K562 (cell line): ENCODE results near the gene MTERF4. TPM values are rescaled to one million over a fixed set of nuclear protein-coding genes. Genes with fewer than 3 reads are reported as not detected.

Experiments used
- CBFA2T2 ChIP-seq: fragments of 450-650 bp; conservative IDR thresholded peaks from 2 replicates; pipeline ENCODE4 v1.6.1; 2017; ENCODE audit warnings: mild to moderate bottlenecking
- HNRNPH1 ChIP-seq: fragments of 200-400 bp; formaldehyde crosslinking; optimal IDR thresholded peaks from 2 replicates; pipeline ENCODE3; 2017; ENCODE audit warnings: low read depth, mild to moderate bottlenecking, low read length, moderate library complexity
- JUND ChIP-seq, 2 experiments: IDR thresholded peaks; 2 replicates in 1 of 2; 3 replicates in 1 of 2; pipeline ENCODE4 v1.6.1; 2011; ENCODE audit warnings: borderline replicate concordance in 2 of 2, low read depth in 2 of 2, low read length in 2 of 2, improper control_type of control experiment in 1 of 2, missing biosample characterization in 1 of 2, missing genetic modification characterization in 1 of 2, missing genetic modification reagents in 1 of 2
- MAFK ChIP-seq: IDR thresholded peaks from 2 replicates; pipeline ENCODE4 v1.6.1; 2011; ENCODE audit warnings: low read length, improper control_type of control experiment
- MTA1 ChIP-seq: fragments of 450-650 bp; IDR thresholded peaks from 2 replicates; pipeline ENCODE4 v1.6.1; 2017; ENCODE audit warnings: borderline replicate concordance
- SMC3 ChIP-seq: conservative IDR thresholded peaks from 2 replicates; pipeline ENCODE4 v1.6.1; 2011; ENCODE audit warnings: low read depth, low read length, improper control_type of control experiment; ENCODE audit not compliant: insufficient read depth
- ZBED1 ChIP-seq: IDR thresholded peaks from 2 replicates; pipeline ENCODE4 v1.6.1; 2014
- ZNF551 ChIP-seq: fragments of 250-450 bp; sonication (Bioruptor Pico); IDR thresholded peaks from 2 replicates; pipeline ENCODE4 v1.5.0; 2021; ENCODE audit warnings: mild to moderate bottlenecking, moderate library complexity
- ZNF695 ChIP-seq: fragments of 450-650 bp; formaldehyde crosslinking; IDR thresholded peaks from 2 replicates; pipeline ENCODE4 v1.4.0; 2020; ENCODE audit warnings: mild to moderate bottlenecking, moderate library complexity
- polyA plus RNA-seq, 8 experiments: library from polyadenylated mRNA; depleted of rRNA in 4 of 8; stranded (reverse) in 5 of 8; unstranded in 3 of 8; fragments of >200 nt; fragmentation: Nextera tagmentation in 2 of 8; fragmentation: Illumina TruSeq in 1 of 8; extraction: Ambion mirVana in 2 of 8; extraction: Trizol in 1 of 8; gene quantifications; 2 replicates each; pipeline versions ENCODE4 v1.2.1 to v1.2.3, GENCODE V29; 2011 to 2014; ENCODE audit warnings: inconsistent platforms in 1 of 8, missing spikeins in 1 of 8
- total RNA-seq, 7 experiments: library from RNA; depleted of rRNA in 6 of 7; stranded (reverse); fragments of >200 nt in 6 of 7; fragmentation: Illumina TruSeq in 2 of 7; extraction: Trizol in 2 of 7; gene quantifications; 2 replicates each; pipeline versions ENCODE4 v1.2.1 to v1.2.3, GENCODE V29; 2011 to 2021; ENCODE audit warnings: low replicate concordance in 1 of 7
- TF ChIP-seq, protein P1 (sequence below): fragments of 450-650 bp; formaldehyde crosslinking; IDR thresholded peaks from 2 replicates; pipeline ENCODE4 v1.4.0; 2020; ENCODE audit warnings: mild to moderate bottlenecking, moderate library complexity
- TF ChIP-seq, protein P2 (sequence below), 2 experiments: fragments of 450-650 bp in 1 of 2; sonication (generic) in 1 of 2; formaldehyde crosslinking in 1 of 2; IDR thresholded peaks; 2 replicates each; pipeline versions ENCODE4 v1.7.1 to v1.9.0; 2016 to 2022; ENCODE audit warnings: inconsistent platforms in 1 of 2, mild to moderate bottlenecking in 1 of 2, missing genetic modification reagents in 1 of 2
- TF ChIP-seq, protein P3 (sequence below): fragments of 450-650 bp; IDR thresholded peaks from 2 replicates; pipeline ENCODE4 v1.6.1; 2016; ENCODE audit warnings: borderline replicate concordance
- TF ChIP-seq, protein P4 (sequence below): sonication (generic); formaldehyde crosslinking; IDR thresholded peaks from 2 replicates; pipeline ENCODE4 v1.8.1; 2023; ENCODE audit warnings: mild to moderate bottlenecking, missing genetic modification reagents

MTERF4 gene
- total and polyA plus RNA-seq, 9 of the 15 experiments (the other 6 are each of a cell fraction or from before 2014, with no cell fraction given) = 15.3 to 29.6 (median 21.2) TPM

DNA sequence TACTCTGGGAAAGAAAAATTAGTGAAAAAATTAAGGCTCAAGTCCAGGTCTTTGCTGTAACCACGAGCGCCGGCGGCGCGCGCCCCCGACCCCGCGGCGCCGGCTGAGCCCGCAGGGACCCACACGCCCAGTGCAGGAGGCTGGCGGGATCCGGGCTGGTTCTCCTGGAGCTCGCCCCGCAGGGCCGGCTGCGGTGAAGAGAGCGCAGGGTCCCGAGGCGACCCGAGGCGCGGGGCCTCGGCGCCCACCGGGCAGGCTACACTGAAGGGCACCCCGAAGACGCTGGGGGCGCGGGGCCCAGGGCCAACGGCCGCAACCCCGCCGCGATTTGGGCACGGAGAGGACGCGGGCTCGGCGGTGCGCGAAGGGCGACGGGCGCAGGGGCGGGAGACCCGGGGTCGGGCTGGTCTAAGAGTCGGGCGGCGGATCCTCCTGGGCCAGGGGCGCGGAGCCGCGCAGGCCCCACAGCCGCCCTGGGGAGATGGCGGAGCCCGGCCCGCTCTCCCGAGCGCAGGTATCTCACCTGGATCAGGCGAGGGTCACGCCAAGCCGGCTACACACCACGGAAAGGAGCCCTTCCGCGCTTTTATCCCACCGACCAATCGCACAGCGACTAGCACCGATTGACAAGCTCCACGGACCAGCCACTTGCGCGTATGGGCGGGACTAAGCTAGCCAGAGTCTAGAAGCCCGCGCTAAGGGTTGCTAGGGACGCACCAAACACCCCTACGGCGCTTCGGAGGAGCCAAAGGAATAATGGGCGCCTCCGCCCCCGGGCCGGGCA is 47.0 kb upstream of the MTERF4 start, which contains the start of gene PASK (continued):
- no peak for TF ChIP-seq MTA1
- TF ChIP-seq CBFA2T2 = no peak
- no peak for TF ChIP-seq SMC3
- no peak for TF ChIP-seq HNRNPH1
- TF ChIP-seq, protein P1, sequence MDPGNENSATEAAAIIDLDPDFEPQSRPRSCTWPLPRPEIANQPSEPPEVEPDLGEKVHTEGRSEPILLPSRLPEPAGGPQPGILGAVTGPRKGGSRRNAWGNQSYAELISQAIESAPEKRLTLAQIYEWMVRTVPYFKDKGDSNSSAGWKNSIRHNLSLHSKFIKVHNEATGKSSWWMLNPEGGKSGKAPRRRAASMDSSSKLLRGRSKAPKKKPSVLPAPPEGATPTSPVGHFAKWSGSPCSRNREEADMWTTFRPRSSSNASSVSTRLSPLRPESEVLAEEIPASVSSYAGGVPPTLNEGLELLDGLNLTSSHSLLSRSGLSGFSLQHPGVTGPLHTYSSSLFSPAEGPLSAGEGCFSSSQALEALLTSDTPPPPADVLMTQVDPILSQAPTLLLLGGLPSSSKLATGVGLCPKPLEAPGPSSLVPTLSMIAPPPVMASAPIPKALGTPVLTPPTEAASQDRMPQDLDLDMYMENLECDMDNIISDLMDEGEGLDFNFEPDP = no peak
- TF ChIP-seq, protein P2, sequence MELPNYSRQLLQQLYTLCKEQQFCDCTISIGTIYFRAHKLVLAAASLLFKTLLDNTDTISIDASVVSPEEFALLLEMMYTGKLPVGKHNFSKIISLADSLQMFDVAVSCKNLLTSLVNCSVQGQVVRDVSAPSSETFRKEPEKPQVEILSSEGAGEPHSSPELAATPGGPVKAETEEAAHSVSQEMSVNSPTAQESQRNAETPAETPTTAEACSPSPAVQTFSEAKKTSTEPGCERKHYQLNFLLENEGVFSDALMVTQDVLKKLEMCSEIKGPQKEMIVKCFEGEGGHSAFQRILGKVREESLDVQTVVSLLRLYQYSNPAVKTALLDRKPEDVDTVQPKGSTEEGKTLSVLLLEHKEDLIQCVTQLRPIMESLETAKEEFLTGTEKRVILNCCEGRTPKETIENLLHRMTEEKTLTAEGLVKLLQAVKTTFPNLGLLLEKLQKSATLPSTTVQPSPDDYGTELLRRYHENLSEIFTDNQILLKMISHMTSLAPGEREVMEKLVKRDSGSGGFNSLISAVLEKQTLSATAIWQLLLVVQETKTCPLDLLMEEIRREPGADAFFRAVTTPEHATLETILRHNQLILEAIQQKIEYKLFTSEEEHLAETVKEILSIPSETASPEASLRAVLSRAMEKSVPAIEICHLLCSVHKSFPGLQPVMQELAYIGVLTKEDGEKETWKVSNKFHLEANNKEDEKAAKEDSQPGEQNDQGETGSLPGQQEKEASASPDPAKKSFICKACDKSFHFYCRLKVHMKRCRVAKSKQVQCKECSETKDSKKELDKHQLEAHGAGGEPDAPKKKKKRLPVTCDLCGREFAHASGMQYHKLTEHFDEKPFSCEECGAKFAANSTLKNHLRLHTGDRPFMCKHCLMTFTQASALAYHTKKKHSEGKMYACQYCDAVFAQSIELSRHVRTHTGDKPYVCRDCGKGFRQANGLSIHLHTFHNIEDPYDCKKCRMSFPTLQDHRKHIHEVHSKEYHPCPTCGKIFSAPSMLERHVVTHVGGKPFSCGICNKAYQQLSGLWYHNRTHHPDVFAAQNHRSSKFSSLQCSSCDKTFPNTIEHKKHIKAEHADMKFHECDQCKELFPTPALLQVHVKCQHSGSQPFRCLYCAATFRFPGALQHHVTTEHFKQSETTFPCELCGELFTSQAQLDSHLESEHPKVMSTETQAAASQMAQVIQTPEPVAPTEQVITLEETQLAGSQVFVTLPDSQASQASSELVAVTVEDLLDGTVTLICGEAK (IDR thresholded peaks at IDR 0.05) = no peak
- TF ChIP-seq, protein P2 (CRISPR knock-in tag; IDR thresholded peaks at IDR 0.05) = no peak
- no peak for TF ChIP-seq ZNF695 (CRISPR knock-in tag)
- TF ChIP-seq, protein P3, sequence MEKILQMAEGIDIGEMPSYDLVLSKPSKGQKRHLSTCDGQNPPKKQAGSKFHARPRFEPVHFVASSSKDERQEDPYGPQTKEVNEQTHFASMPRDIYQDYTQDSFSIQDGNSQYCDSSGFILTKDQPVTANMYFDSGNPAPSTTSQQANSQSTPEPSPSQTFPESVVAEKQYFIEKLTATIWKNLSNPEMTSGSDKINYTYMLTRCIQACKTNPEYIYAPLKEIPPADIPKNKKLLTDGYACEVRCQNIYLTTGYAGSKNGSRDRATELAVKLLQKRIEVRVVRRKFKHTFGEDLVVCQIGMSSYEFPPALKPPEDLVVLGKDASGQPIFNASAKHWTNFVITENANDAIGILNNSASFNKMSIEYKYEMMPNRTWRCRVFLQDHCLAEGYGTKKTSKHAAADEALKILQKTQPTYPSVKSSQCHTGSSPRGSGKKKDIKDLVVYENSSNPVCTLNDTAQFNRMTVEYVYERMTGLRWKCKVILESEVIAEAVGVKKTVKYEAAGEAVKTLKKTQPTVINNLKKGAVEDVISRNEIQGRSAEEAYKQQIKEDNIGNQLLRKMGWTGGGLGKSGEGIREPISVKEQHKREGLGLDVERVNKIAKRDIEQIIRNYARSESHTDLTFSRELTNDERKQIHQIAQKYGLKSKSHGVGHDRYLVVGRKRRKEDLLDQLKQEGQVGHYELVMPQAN = peak; percentile 75
- TF ChIP-seq, protein P4, sequence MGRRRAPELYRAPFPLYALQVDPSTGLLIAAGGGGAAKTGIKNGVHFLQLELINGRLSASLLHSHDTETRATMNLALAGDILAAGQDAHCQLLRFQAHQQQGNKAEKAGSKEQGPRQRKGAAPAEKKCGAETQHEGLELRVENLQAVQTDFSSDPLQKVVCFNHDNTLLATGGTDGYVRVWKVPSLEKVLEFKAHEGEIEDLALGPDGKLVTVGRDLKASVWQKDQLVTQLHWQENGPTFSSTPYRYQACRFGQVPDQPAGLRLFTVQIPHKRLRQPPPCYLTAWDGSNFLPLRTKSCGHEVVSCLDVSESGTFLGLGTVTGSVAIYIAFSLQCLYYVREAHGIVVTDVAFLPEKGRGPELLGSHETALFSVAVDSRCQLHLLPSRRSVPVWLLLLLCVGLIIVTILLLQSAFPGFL = no peak
- no peak for TF ChIP-seq MAFK
- no peak for TF ChIP-seq ZNF551 (CRISPR knock-in tag)
- TF ChIP-seq JUND (IDR thresholded peaks at IDR 0.05; ENCODE audit: borderline replicate concordance, low read depth, low read length) = no peak
- TF ChIP-seq JUND (tag; IDR thresholded peaks at IDR 0.05; ENCODE audit: borderline replicate concordance, low read depth, low read length) = no peak
- TF ChIP-seq ZBED1 = no peak
